H9 (cell line): ENCODE results near the gene PTTG1IP. TPM values are rescaled to one million over a fixed set of nuclear protein-coding genes. Genes with fewer than 3 reads are reported as not detected.

ENCODE experiments used
- DNase-seq: peaks from one replicate; pipeline ENCODE4 v3.0.0-alpha.2; 2017
- H2AFZ ChIP-seq: one replicate; pipeline ENCODE4 v1.6.1; 2013; ENCODE audit warnings: mild to moderate bottlenecking, low read length, control low read depth, moderate library complexity
- H2AK5ac ChIP-seq: 2 replicates; pipeline ENCODE4 v1.6.1; 2013; ENCODE audit warnings: low read length, control low read depth, mixed read lengths; ENCODE audit not compliant: insufficient read length
- H2BK120ac ChIP-seq: one replicate; pipeline ENCODE4 v1.6.1; 2013; ENCODE audit warnings: low read depth, mild to moderate bottlenecking, low read length, control low read depth, inconsistent platforms; ENCODE audit not compliant: poor library complexity, severe bottlenecking
- H2BK12ac ChIP-seq: 2 replicates; pipeline ENCODE4 v1.6.1; 2013; ENCODE audit warnings: low read length, control low read depth, mixed read lengths, low read depth; ENCODE audit not compliant: insufficient read length
- H2BK15ac ChIP-seq: 2 replicates; pipeline ENCODE4 v1.6.1; 2013; ENCODE audit warnings: low read depth, low read length, control low read depth
- H2BK20ac ChIP-seq: one replicate; pipeline ENCODE4 v1.6.1; 2013; ENCODE audit warnings: low read depth, mild to moderate bottlenecking, low read length, control low read depth, inconsistent platforms; ENCODE audit not compliant: poor library complexity, severe bottlenecking
- H2BK5ac ChIP-seq: 2 replicates; pipeline ENCODE4 v1.6.1; 2013; ENCODE audit warnings: low read length, control low read depth, mixed read lengths; ENCODE audit not compliant: insufficient read length
- H3K14ac ChIP-seq: 2 replicates; pipeline ENCODE4 v1.6.1; 2013; ENCODE audit warnings: low read length, control low read depth; ENCODE audit not compliant: insufficient read depth
- H3K18ac ChIP-seq: 2 replicates; pipeline ENCODE4 v1.6.1; 2013; ENCODE audit warnings: low read depth, mild to moderate bottlenecking, mixed read lengths, low read length, control low read depth; ENCODE audit not compliant: insufficient read length
- H3K23ac ChIP-seq: 2 replicates; pipeline ENCODE4 v1.6.1; 2013; ENCODE audit warnings: low read length, control low read depth, mixed read lengths, low read depth; ENCODE audit not compliant: insufficient read length
- H3K23me2 ChIP-seq: 2 replicates; pipeline ENCODE4 v1.6.1; 2013; ENCODE audit warnings: low read depth, mild to moderate bottlenecking, mixed read lengths, low read length, control low read depth; ENCODE audit not compliant: insufficient read length, poor library complexity, severe bottlenecking
- H3K27ac ChIP-seq: 2 replicates; pipeline ENCODE4 v1.5.1; 2013; ENCODE audit warnings: low read length, control low read depth, mixed read lengths, low read depth; ENCODE audit not compliant: insufficient read length
- H3K27me3 ChIP-seq: 2 replicates; pipeline ENCODE4 v1.6.1; 2013; ENCODE audit warnings: low read length, control low read depth, inconsistent platforms; ENCODE audit not compliant: insufficient read depth
- H3K4ac ChIP-seq: 2 replicates; pipeline ENCODE4 v1.6.1; 2013; ENCODE audit warnings: low read depth, mild to moderate bottlenecking, control low read depth, inconsistent platforms, low read length, moderate library complexity
- H3K4me1 ChIP-seq: 2 replicates; pipeline ENCODE4 v1.6.1; 2013; ENCODE audit warnings: low read length, control low read depth, inconsistent platforms; ENCODE audit not compliant: insufficient read depth
- H3K4me2 ChIP-seq: 2 replicates; pipeline ENCODE4 v1.6.1; 2013; ENCODE audit warnings: low read length, control low read depth, mixed read lengths; ENCODE audit not compliant: insufficient read length, insufficient read depth
- H3K56ac ChIP-seq: 2 replicates; pipeline ENCODE4 v1.6.1; 2013; ENCODE audit warnings: low read depth, mild to moderate bottlenecking, mixed read lengths, low read length, control low read depth; ENCODE audit not compliant: insufficient read length
- H3K79me1 ChIP-seq: 2 replicates; pipeline ENCODE4 v1.6.1; 2013; ENCODE audit warnings: low read depth, mild to moderate bottlenecking, moderate library complexity, low read length, control low read depth, inconsistent platforms; ENCODE audit not compliant: insufficient read depth, poor library complexity, severe bottlenecking
- H3K79me2 ChIP-seq: 2 replicates; pipeline ENCODE4 v1.6.1; 2013; ENCODE audit warnings: low read length, control low read depth, inconsistent platforms; ENCODE audit not compliant: insufficient read depth
- H3K9ac ChIP-seq: 2 replicates; pipeline ENCODE4 v1.6.1; 2013; ENCODE audit warnings: low read length, control low read depth, mixed read lengths; ENCODE audit not compliant: insufficient read length; ENCODE audit errors: extremely low read depth
- H3K9me3 ChIP-seq: one replicate; pipeline ENCODE4 v1.6.1; 2013; ENCODE audit warnings: low read depth, low read length, inconsistent platforms; ENCODE audit not compliant: control insufficient read depth
- H3T11ph ChIP-seq: one replicate; pipeline ENCODE4 v1.6.1; 2013; ENCODE audit warnings: mild to moderate bottlenecking, low read length, control low read depth, inconsistent platforms
- H4K20me1 ChIP-seq: one replicate; pipeline ENCODE4 v1.6.1; 2013; ENCODE audit not compliant: control insufficient read depth, insufficient read length, insufficient read depth
- H4K5ac ChIP-seq: 2 replicates; pipeline ENCODE4 v1.6.1; 2013; ENCODE audit warnings: low read depth, mild to moderate bottlenecking, mixed read lengths, low read length, control low read depth; ENCODE audit not compliant: insufficient read length
- H4K8ac ChIP-seq: replicated peaks from 2 replicates; pipeline ENCODE4 v1.6.1; 2013; ENCODE audit warnings: low read length, control low read depth, mixed read lengths, low read depth; ENCODE audit not compliant: insufficient read length
- H4K91ac ChIP-seq: 2 replicates; pipeline ENCODE4 v1.6.1; 2013; ENCODE audit warnings: low read depth, mild to moderate bottlenecking, moderate library complexity, mixed read lengths, low read length, control low read depth; ENCODE audit not compliant: insufficient read length
- H3K27ac Mint-ChIP-seq, 3 experiments: 2 replicates in 2 of 3; 3 replicates in 1 of 3; pipeline ENCODE4 v1.8.0; 2020 to 2021; ENCODE audit warnings: mixed read lengths in 3 of 3, mild to moderate bottlenecking in 1 of 3, moderate library complexity in 1 of 3
- H3K27me3 Mint-ChIP-seq: 2 replicates; pipeline ENCODE4 v1.8.0; 2021; ENCODE audit warnings: low read depth, mild to moderate bottlenecking, moderate library complexity, mixed read lengths
- H3K36me3 Mint-ChIP-seq, 3 experiments: 2 replicates in 2 of 3; 3 replicates in 1 of 3; pipeline ENCODE4 v1.8.0; 2020 to 2021; ENCODE audit warnings: low read depth in 3 of 3, mixed read lengths in 3 of 3; ENCODE audit not compliant: insufficient read depth in 1 of 3
- H3K4me1 Mint-ChIP-seq, 2 experiments: 2 replicates each; pipeline ENCODE4 v1.8.0; 2020; ENCODE audit warnings: mixed read lengths in 2 of 2
- H3K4me3 Mint-ChIP-seq, 2 experiments: 2 replicates in 1 of 2; 3 replicates in 1 of 2; pipeline ENCODE4 v1.8.0; 2020 to 2021; ENCODE audit warnings: mild to moderate bottlenecking in 2 of 2, mixed read lengths in 2 of 2, moderate library complexity in 1 of 2
- H3K9me3 Mint-ChIP-seq, 2 experiments: 2 replicates in 1 of 2; 3 replicates in 1 of 2; pipeline ENCODE4 v1.8.0; 2020; ENCODE audit warnings: mild to moderate bottlenecking in 2 of 2, mixed read lengths in 2 of 2, moderate library complexity in 1 of 2
- WGBS: extraction: QIAGEN DNeasy Blood & Tissue Kit; methylation state at CpG from one replicate; pipeline ENCODE4 v1.1.7; 2013; ENCODE audit warnings: missing lambda C conversion rate, low lambda C conversion rate, mixed read lengths; ENCODE audit not compliant: insufficient read length; ENCODE audit errors: extremely low coverage; 5-methylcytosine and 5-hydroxymethylcytosine counted together
- total RNA-seq: library from RNA; stranded (reverse); gene quantifications from 2 replicates; pipeline ENCODE4 v1.2.1, GENCODE V29; 2021
- TF ChIP-seq, protein P1 (sequence below): fragments of 200-600 bp; sonication (generic); conservative IDR thresholded peaks from 3 replicates; pipeline ENCODE4 v1.8.0; 2021; ENCODE audit warnings: antibody characterized with exemption, mild to moderate bottlenecking

PTTG1IP gene
- total RNA-seq, 1 experiment from 2014 or later, result 107 TPM

GRCh38 chr21:44836349-44836665 is 37.2 kb downstream of the PTTG1IP start:
- Histone ChIP-seq H3K4ac (no peak overlapping the region), H3K23ac (no peak overlapping the region), H2BK120ac (no peak overlapping the region), H3K4me2 (no peak overlapping the region), H2AK5ac (no peak overlapping the region), H4K5ac (no peak overlapping the region), H3K14ac (no peak overlapping the region; the same call in 1 of the 2 replicates), H3K79me1 (no peaks in the 10 kb centered on the region), H2BK15ac (no peak overlapping the region), H3K79me2 (no peaks in the 10 kb centered on the region), H4K8ac (no peak overlapping the region), H2BK5ac (no peak overlapping the region), H3K9me3 (no peaks in the 10 kb centered on the region), H3K56ac (no peak overlapping the region), H2AFZ (no peak overlapping the region), H4K91ac (no peak overlapping the region), H4K20me1 (no peaks in the 10 kb centered on the region), H2BK20ac (no peak overlapping the region), H3K27ac (no peak overlapping the region), H3K4me1 (no peaks in the 10 kb centered on the region), H3K18ac (no peak overlapping the region), H3K27me3 (no peaks in the 10 kb centered on the region), H3T11ph (no peak overlapping the region), H3K9ac (no peak overlapping the region), H3K23me2 (no peaks in the 10 kb centered on the region), H2BK12ac (no peak overlapping the region)
- H3K27me3 Mint-ChIP-seq, result no peaks in the 10 kb centered on the region
- TF ChIP-seq, protein P1, sequence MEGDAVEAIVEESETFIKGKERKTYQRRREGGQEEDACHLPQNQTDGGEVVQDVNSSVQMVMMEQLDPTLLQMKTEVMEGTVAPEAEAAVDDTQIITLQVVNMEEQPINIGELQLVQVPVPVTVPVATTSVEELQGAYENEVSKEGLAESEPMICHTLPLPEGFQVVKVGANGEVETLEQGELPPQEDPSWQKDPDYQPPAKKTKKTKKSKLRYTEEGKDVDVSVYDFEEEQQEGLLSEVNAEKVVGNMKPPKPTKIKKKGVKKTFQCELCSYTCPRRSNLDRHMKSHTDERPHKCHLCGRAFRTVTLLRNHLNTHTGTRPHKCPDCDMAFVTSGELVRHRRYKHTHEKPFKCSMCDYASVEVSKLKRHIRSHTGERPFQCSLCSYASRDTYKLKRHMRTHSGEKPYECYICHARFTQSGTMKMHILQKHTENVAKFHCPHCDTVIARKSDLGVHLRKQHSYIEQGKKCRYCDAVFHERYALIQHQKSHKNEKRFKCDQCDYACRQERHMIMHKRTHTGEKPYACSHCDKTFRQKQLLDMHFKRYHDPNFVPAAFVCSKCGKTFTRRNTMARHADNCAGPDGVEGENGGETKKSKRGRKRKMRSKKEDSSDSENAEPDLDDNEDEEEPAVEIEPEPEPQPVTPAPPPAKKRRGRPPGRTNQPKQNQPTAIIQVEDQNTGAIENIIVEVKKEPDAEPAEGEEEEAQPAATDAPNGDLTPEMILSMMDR, result no peak
- H3K27ac Mint-ChIP-seq, result no peak overlapping the region
- H3K4me3 Mint-ChIP-seq, result no peak overlapping the region
- H3K36me3 Mint-ChIP-seq, result no peaks in the 10 kb centered on the region
- DNase-seq, result no peak
- peaks cover 3 to 9% of the 10 kb centered on the region in 2 experiments; a peak in 2 of 4 replicates for H3K4me1 Mint-ChIP-seq
- WGBS, result no CpG with 5 or more reads among the region's 3 CpGs
- H3K9me3 Mint-ChIP-seq, result no peaks in the 10 kb centered on the region
